ENCODE data around the gene PTPN4.
A peak's percentile ranks its signal among the peaks of the same experiment; 100 is the strongest.

PTPN4 gene

GRCh38 chr2:119808516-119809147 is 48.9 kb downstream of the PTPN4 start:
- 88% methylated on average over 2 of the region's 3 CpGs for WGBS (ENCODE audit: insufficient coverage)

DNA sequence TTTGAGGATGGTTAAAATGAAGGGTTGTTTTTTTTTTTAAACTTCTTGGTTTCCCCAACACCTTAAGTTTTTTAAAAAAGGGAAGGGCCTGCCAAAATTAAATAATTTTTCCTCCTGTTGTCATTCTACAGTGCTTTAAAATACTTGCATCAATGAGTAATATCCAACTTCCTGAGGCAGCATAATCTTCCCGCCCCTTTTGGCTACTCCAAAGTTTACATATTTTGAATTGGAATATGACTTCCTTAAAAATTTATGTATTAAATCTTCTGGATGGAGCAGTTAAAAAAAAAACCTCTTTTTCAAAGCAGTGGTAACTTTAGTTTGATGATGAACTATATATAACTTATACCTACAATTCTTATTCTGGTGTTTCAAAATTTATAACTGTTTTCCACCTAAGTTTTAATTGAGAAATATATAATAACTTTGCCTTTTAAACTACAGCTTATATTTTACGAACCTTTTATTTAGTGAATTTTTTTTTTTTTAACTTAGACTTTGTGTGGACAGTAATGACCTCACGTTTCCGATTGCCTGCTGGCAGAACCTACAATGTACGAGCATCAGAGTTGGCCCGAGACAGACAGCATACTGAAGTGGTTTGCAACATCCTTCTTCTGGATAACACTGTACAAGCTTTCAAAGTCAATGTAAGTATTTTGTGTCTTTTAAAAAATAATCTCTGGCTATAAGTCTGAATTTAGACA is 49.8 kb downstream of the PTPN4 start:
- DNase-seq: peak in 1 of 3 donors; percentile 6
- Histone ChIP-seq H3K36me3 (ENCODE audit: control insufficient read depth in 4 of 4, insufficient read depth in 4 of 4, low read length in 3 of 4) (peaks cover 0 to 15% (median 6%) of the 10 kb centered on the region in 4 experiments), H3K27ac (ENCODE audit: insufficient read depth in 1 of 2, low read depth in 1 of 2, low read length in 2 of 2, poor library complexity in 1 of 2, severe bottlenecking in 2 of 2) (peak overlapping the region in 1 of 2 experiments; percentile 44), H3K9me3 (ENCODE audit: control extremely low read depth in 1 of 5, control insufficient read depth in 4 of 5, insufficient read depth in 2 of 5, low read depth in 1 of 5, low read length in 4 of 5) (no peaks in the 10 kb centered on the region), H3K27me3 (replicated peaks in 2 of 5; ENCODE audit: control insufficient read depth in 4 of 5, insufficient read depth in 5 of 5, low read length in 4 of 5) (no peaks in the 10 kb centered on the region), H3K4me3 (ENCODE audit: control insufficient read depth in 1 of 7, extremely low read depth in 1 of 7, insufficient read depth in 4 of 7, low read depth in 2 of 7, low read length in 6 of 7) (no peak overlapping the region), H3K4me1 (ENCODE audit: control extremely low read depth in 1 of 4, control insufficient read depth in 4 of 4, insufficient read depth in 4 of 4, low read length in 3 of 4) (peaks cover 0 to 8% (median under 1%) of the 10 kb centered on the region in 4 experiments)
- WGBS (ENCODE audit: insufficient coverage): 82% methylated on average over 2 of the region's 6 CpGs
- POLR2A ChIA-PET: no interaction called here
- CTCF ChIA-PET: interaction anchor here (0.6 to 1.3 kb wide), 2 partner anchors 15 to 106 kb away, joined by 3 to 4 read pairs; no protein-coding TSS in a partner anchor

More at GRCh38 chr2:119808516-119809147, 48.9 kb downstream of the PTPN4 start:
- Histone ChIP-seq H3K4me1 (ENCODE audit: control extremely low read depth in 1 of 4, control insufficient read depth in 4 of 4, insufficient read depth in 4 of 4, low read length in 3 of 4) (peaks cover 0 to 8% (median under 1%) of the 10 kb centered on the region in 4 experiments), H3K27ac (ENCODE audit: insufficient read depth in 1 of 2, low read depth in 1 of 2, low read length in 2 of 2, poor library complexity in 1 of 2, severe bottlenecking in 2 of 2) (peak overlapping the region in 1 of 2 experiments; percentile 44), H3K36me3 (ENCODE audit: control insufficient read depth in 4 of 4, insufficient read depth in 4 of 4, low read length in 3 of 4) (peaks cover 0 to 14% (median 4%) of the 10 kb centered on the region in 4 experiments), H3K27me3 (replicated peaks in 2 of 5; ENCODE audit: control insufficient read depth in 4 of 5, insufficient read depth in 5 of 5, low read length in 4 of 5) (no peaks in the 10 kb centered on the region), H3K9me3 (ENCODE audit: control extremely low read depth in 1 of 5, control insufficient read depth in 4 of 5, insufficient read depth in 2 of 5, low read depth in 1 of 5, low read length in 4 of 5) (peaks cover 0 to 2% (median 0%) of the 10 kb centered on the region in 5 experiments), H3K4me3 (ENCODE audit: control insufficient read depth in 1 of 7, extremely low read depth in 1 of 7, insufficient read depth in 4 of 7, low read depth in 2 of 7, low read length in 6 of 7) (no peak overlapping the region)
- ChIA-PET CTCF (interaction anchor here (1.3 kb wide), 1 partner anchor 16 kb away, joined by 3 read pairs; no protein-coding TSS in a partner anchor), POLR2A (no interaction called here)
- DNase-seq: peak in 2 of 3 donors; percentile 19 to 31

DNA sequence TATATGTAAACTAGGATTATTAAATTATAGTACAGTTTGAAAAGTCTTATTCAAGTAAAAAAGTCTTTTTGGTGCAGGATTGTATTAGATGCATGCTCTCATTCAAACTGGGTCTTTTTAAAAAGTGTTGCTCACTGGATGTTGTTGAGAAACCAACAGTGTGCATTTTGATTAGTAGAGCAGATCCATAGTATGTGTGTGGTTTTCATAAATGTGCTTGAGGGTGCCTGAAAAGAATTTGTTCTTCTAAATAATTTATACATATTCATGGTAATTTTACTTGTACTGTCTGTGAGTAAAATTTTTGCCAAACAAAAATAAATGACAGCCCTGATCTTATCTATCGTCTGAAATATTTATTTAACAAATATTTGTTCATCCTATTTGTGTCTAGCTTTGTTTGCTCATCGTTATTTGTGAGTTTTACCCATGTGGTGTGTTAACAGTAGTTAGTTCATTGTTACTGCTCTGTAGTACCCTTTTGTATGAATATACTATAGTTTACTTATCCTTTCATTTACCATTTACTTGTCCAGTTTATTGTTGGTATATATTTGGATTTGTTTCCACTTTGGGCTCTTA is 50.4 kb downstream of the PTPN4 start:
- ChIA-PET POLR2A (no interaction called here), CTCF (interaction anchor here (1.2 kb wide), 1 partner anchor 31 kb away, joined by 3 read pairs; no protein-coding TSS in a partner anchor)
- Histone ChIP-seq H3K4me3 (ENCODE audit: control insufficient read depth in 1 of 7, extremely low read depth in 1 of 7, insufficient read depth in 4 of 7, low read depth in 2 of 7, low read length in 6 of 7) (no peak overlapping the region), H3K27ac (ENCODE audit: insufficient read depth in 1 of 2, low read depth in 1 of 2, low read length in 2 of 2, poor library complexity in 1 of 2, severe bottlenecking in 2 of 2) (no peak overlapping the region), H3K27me3 (replicated peaks in 2 of 5; ENCODE audit: control insufficient read depth in 4 of 5, insufficient read depth in 5 of 5, low read length in 4 of 5) (no peaks in the 10 kb centered on the region), H3K36me3 (ENCODE audit: control insufficient read depth in 4 of 4, insufficient read depth in 4 of 4, low read length in 3 of 4) (peaks cover 0 to 15% (median 6%) of the 10 kb centered on the region in 4 experiments), H3K9me3 (ENCODE audit: control extremely low read depth in 1 of 5, control insufficient read depth in 4 of 5, insufficient read depth in 2 of 5, low read depth in 1 of 5, low read length in 4 of 5) (no peaks in the 10 kb centered on the region), H3K4me1 (ENCODE audit: control extremely low read depth in 1 of 4, control insufficient read depth in 4 of 4, insufficient read depth in 4 of 4, low read length in 3 of 4) (peaks cover 0 to 8% (median under 1%) of the 10 kb centered on the region in 4 experiments)
- no peak for DNase-seq
- WGBS (ENCODE audit: insufficient coverage): no CpG with 5 or more reads among the region's 2 CpGs

- H3K4me1 ChIP-seq (ENCODE audit: control extremely low read depth in 1 of 4, control insufficient read depth in 4 of 4, insufficient read depth in 4 of 4, low read length in 3 of 4): peaks cover 0 to 1% (median 0%) of the 10 kb centered on the region in 4 experiments
- CTCF ChIA-PET: interaction anchor here (0.9 kb wide), 1 partner anchor 60 kb away, joined by 3 read pairs; no protein-coding TSS in a partner anchor
- no peak overlapping the region for H3K4me3 ChIP-seq (ENCODE audit: control insufficient read depth in 1 of 7, extremely low read depth in 1 of 7, insufficient read depth in 4 of 7, low read depth in 2 of 7, low read length in 6 of 7)
- POLR2A ChIA-PET: no interaction called here
- peaks cover 2 to 15% (median 8%) of the 10 kb centered on the region in 4 experiments for H3K36me3 ChIP-seq (ENCODE audit: control insufficient read depth in 4 of 4, insufficient read depth in 4 of 4, low read length in 3 of 4)
- DNase-seq: no peak
- H3K27me3 ChIP-seq (replicated peaks in 2 of 5; ENCODE audit: control insufficient read depth in 4 of 5, insufficient read depth in 5 of 5, low read length in 4 of 5): no peaks in the 10 kb centered on the region
- no peak overlapping the region for H3K27ac ChIP-seq (ENCODE audit: insufficient read depth in 1 of 2, low read depth in 1 of 2, low read length in 2 of 2, poor library complexity in 1 of 2, severe bottlenecking in 2 of 2)
- peaks cover 0 to 3% (median 2%) of the 10 kb centered on the region in 5 experiments for H3K9me3 ChIP-seq (ENCODE audit: control extremely low read depth in 1 of 5, control insufficient read depth in 4 of 5, insufficient read depth in 2 of 5, low read depth in 1 of 5, low read length in 4 of 5)
Measured at GRCh38 chr2:119814216-119814615, 54.5 kb downstream of the PTPN4 start.

- Histone ChIP-seq H3K36me3 (ENCODE audit: control insufficient read depth in 4 of 4, insufficient read depth in 4 of 4, low read length in 3 of 4) (peaks cover 0 to 9% (median 1%) of the 10 kb centered on the region in 4 experiments), H3K27ac (ENCODE audit: insufficient read depth in 1 of 2, low read depth in 1 of 2, low read length in 2 of 2, poor library complexity in 1 of 2, severe bottlenecking in 2 of 2) (no peak overlapping the region), H3K4me1 (ENCODE audit: control extremely low read depth in 1 of 4, control insufficient read depth in 4 of 4, insufficient read depth in 4 of 4, low read length in 3 of 4) (peaks cover 0 to 1% (median 0%) of the 10 kb centered on the region in 4 experiments), H3K4me3 (ENCODE audit: control insufficient read depth in 1 of 7, extremely low read depth in 1 of 7, insufficient read depth in 4 of 7, low read depth in 2 of 7, low read length in 6 of 7) (no peak overlapping the region), H3K27me3 (replicated peaks in 2 of 5; ENCODE audit: control insufficient read depth in 4 of 5, insufficient read depth in 5 of 5, low read length in 4 of 5) (no peaks in the 10 kb centered on the region), H3K9me3 (ENCODE audit: control extremely low read depth in 1 of 5, control insufficient read depth in 4 of 5, insufficient read depth in 2 of 5, low read depth in 1 of 5, low read length in 4 of 5) (peaks cover 0 to 3% (median 2%) of the 10 kb centered on the region in 5 experiments)
- WGBS (ENCODE audit: insufficient coverage): 94% methylated on average over 2 of the region's 2 CpGs
- ChIA-PET CTCF (interaction anchor here (0.8 to 8.0 kb wide), 5 partner anchors 10 to 115 kb away, joined by 3 to 98 read pairs (median 3); partner anchors contain the start of gene PTPN4), POLR2A (no interaction called here)
- no peak for DNase-seq
Measured at GRCh38 chr2:119818792-119819191, 59.1 kb downstream of the PTPN4 start.

GRCh38 chr2:119819846-119820245 is 60.1 kb downstream of the PTPN4 start:
- no peak overlapping the region for H3K4me3 ChIP-seq (ENCODE audit: control insufficient read depth in 1 of 7, extremely low read depth in 1 of 7, insufficient read depth in 4 of 7, low read depth in 2 of 7, low read length in 6 of 7)
- ChIA-PET POLR2A (no interaction called here), CTCF (interaction anchor here (0.7 to 8.0 kb wide), 8 partner anchors 24 to 330 kb away, joined by 3 to 98 read pairs (median 4); partner anchors contain the start of gene PTPN4)
- peaks cover 0 to 3% (median 2%) of the 10 kb centered on the region in 5 experiments for H3K9me3 ChIP-seq (ENCODE audit: control extremely low read depth in 1 of 5, control insufficient read depth in 4 of 5, insufficient read depth in 2 of 5, low read depth in 1 of 5, low read length in 4 of 5)
- H3K36me3 ChIP-seq (ENCODE audit: control insufficient read depth in 4 of 4, insufficient read depth in 4 of 4, low read length in 3 of 4): peaks cover 0 to 9% (median 0%) of the 10 kb centered on the region in 4 experiments
- no peak for DNase-seq
- WGBS (ENCODE audit: insufficient coverage): 100% methylated on average over 1 of the region's 6 CpGs
- H3K4me1 ChIP-seq (ENCODE audit: control extremely low read depth in 1 of 4, control insufficient read depth in 4 of 4, insufficient read depth in 4 of 4, low read length in 3 of 4): peaks cover 0 to 3% (median 0%) of the 10 kb centered on the region in 4 experiments
- H3K27me3 ChIP-seq (replicated peaks in 2 of 5; ENCODE audit: control insufficient read depth in 4 of 5, insufficient read depth in 5 of 5, low read length in 4 of 5): no peaks in the 10 kb centered on the region
- H3K27ac ChIP-seq (ENCODE audit: insufficient read depth in 1 of 2, low read depth in 1 of 2, low read length in 2 of 2, poor library complexity in 1 of 2, severe bottlenecking in 2 of 2): no peak overlapping the region
